Stimulated activated CD8-positive, alpha-beta memory T cell treated with anti-CD3 and anti-CD28 coated beads, Interleukin-15, amount 100 ng/mL, for 4 hours (primary cell): ENCODE results near the gene KAT2B.
A peak's percentile ranks its signal among the peaks of the same experiment; 100 is the strongest.
"Not testable (repeated sequence)": the region's sequence is repeated elsewhere in the genome, so short reads cannot be mapped to it uniquely, and the experiment has no call there.

ENCODE experiments used
- DNase-seq, 2 donors: peaks; one replicate each; pipeline ENCODE4 v3.0.0-alpha.2; 2020; ENCODE audit warnings: low read depth in 2 of 2

KAT2B gene

DNA sequence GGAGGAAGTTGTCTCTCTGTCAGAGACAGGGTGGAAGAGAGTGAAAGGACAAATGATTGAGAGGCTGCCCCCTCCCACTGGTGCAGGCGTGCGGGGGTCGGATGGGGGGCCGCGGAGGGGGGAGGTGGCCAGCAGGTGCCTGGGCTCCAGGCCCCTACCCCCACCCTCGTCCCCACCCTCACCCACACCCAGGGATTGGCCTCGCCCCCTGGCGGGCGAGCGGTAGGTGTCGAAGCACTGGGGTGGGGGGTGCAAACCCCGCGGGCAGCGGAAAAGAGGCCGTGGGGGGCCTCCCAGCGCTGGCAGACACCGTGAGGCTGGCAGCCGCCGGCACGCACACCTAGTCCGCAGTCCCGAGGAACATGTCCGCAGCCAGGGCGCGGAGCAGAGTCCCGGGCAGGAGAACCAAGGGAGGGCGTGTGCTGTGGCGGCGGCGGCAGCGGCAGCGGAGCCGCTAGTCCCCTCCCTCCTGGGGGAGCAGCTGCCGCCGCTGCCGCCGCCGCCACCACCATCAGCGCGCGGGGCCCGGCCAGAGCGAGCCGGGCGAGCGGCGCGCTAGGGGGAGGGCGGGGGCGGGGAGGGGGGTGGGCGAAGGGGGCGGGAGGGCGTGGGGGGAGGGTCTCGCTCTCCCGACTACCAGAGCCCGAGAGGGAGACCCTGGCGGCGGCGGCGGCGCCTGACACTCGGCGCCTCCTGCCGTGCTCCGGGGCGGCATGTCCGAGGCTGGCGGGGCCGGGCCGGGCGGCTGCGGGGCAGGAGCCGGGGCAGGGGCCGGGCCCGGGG lies at the start of gene KAT2B:
Gene KAT2B, plus strand, starts transcription at position 682 of the 783 bp plus-strand sequence. Its CDS starts 32 bp downstream, at position 714.
- peak; percentile 63 to 67 for DNase-seq

DNA sequence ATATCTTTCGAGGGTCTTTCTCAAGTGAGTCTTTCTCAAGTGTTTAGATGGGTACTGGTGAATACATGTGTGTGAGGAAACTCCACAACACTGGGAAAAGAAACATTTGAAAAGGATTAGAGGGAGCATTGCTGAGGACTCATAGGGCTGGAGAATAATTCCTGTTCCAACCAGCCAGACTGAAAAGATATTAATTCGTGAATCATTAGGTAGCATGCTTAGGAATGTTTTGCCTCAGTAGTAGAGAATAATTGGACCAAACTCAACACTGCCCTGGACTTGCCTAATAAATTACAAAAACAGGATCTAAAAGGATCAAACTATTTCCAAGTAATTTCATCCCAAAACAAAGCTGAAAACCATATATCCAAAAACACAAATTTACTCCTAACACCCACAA lies 45.5 kb upstream of the KAT2B start:
- DNase-seq, result no peak

DNA sequence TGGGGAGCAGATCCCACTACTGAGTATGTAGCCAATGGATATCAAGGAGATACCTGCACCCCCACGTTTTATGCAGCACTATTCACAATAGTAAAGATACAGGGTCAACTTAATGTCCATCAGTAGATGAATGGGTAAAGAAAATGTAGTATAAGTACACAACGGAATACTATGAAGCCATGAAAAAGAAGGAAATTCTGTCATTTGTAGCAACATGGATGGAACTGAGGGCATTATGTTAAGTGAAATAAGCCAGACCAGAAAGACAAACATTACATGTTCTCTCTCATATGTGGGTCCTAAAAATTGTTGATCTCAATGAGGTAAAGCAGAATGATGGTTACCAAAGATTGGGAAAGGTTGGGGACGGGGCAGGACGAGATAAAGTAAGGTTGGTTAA lies 42.7 kb upstream of the KAT2B start:
- DNase-seq, result no peak

DNA sequence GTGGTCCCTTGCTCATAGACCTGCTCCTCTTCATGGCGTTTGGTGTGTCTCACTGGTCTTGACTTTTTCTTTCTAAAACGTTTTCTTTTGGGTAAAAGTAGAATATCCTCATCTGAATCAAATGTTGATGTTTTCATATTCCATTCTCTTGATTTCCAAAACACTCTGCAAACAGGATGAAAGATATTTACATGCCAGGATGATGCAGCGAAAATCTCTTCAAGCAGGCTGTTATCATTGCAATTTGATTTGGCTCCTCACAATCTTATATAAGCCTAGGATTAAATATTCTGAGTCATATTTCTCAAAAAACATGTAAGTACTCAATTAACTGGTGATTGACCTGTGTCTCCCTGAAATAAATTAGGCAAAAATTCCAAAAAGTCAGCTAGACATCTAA lies 38.3 kb upstream of the KAT2B start:
- DNase-seq, result no peak

DNA sequence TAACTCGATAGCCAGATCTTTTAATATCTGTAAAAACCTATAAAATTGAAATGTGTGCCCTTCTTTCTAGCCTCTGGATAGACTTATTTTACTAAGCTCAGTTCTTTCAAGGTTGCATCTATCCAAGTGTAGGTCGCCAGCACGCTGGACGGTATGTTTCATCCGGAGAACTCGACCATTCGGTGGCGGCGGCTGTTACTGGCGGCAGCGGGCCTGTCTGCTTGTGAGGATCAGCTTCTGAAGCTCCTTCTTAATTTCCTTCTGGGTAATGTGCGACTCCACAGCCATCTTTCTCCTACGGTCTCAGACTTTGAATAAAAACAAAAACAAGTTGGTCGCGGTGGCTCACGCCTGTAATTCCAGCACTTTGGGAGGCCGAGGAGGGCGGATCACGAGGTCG lies 32.3 kb upstream of the KAT2B start:
- no peak for DNase-seq

DNA sequence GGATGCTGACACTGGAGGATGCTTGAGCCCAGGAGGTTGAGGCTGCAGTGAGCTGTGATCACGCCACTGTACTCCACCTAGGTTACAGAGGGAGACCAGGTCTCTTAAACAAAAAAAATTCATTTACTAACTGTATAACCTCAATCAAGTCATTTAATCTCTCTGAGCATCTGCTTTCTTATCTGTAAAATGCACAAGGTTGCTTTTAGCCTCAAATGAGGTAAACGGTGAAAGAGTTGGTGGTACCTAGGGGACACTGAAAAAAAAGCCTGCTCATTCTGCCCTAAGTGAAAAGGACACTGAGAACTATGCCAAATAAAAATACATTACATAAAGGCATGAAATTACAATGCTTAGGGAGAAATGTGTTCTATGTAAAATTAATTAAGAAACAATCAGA lies 31.6 kb upstream of the KAT2B start:
- DNase-seq, result no peak

DNA sequence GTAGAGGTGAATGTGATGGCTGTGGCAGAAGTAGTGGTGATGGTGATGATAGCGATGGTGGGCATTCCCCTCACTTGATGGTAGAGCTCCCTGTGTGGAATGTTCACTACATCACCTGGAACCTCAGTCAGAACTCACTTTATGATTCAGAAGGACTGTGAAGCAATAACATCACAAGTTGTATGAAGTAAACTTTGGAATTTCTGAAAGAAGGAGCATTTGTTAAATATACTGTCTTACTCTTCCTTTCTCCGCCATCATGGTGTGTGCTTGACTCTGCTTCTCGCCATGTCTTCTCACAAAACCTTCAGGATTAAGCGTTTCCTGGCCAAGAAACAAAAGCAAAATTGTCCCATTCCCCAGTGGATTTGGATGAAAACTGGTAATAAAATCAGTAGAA lies 28.1 kb upstream of the KAT2B start, which contains the start of gene PP2D1:
Gene PP2D1, minus strand, starts transcription at position 101 of the 400 bp plus-strand sequence. CDS start 192 bp downstream, outside the sequence.
- no peak for DNase-seq

DNA sequence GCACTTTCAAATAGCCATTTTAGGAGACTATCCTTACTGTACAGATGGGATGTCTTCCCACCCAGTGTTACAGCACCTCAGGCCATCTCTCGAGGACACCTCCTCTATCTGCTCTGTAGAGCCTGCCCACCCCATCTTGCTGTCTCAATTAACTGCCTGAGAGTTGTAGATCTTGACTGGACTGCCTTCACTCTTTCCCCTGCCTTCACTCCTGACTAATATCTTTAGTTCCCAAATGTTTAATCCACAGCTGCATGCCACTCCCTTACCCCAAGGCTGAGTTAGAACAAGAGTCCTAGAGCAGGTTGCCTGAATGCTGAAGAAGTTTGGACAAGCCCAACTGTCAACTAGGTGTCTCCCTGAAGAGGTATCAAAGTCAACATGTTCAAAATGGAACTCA lies 26.9 kb upstream of the KAT2B start:
- DNase-seq, result no peak

DNA sequence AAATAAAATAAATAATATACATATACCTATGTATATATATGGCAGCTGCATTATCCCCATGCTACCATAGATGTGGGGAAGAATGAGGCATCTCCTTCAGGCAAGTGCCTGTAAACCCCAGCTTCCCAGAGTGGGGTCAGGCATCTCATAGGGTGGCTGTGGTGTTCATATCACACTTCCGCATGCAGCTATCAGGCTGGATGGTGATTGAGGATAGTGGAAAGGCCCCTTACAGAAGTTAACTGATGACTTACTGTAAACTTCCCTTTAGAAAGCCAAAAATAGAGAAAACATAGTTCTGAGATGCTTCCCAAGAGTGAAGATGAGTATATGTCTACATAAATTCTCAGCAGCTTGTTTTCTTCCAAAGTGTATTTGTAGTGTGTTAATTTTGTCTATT lies 24.7 kb upstream of the KAT2B start:
- DNase-seq, result no peak

DNA sequence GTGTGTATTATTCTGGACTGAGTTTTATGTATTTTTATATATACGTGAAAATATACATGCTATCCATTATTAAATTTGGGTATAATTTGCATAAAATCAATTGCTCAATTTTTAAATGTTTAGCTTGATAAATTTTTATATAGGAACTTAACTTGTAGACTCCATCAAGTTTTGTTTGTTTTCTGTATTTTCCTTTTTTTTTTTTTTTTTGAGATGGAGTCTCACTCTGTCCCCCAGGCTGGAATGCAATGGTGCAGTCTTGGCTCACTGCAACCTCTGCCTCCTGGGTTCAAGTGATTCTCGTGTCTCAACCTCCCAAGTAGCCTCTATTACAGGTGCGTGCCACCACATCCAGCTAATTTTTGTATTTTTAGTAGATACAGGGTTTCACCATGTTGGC lies 24.2 kb upstream of the KAT2B start:
- DNase-seq, result not testable (repeated sequence)

DNA sequence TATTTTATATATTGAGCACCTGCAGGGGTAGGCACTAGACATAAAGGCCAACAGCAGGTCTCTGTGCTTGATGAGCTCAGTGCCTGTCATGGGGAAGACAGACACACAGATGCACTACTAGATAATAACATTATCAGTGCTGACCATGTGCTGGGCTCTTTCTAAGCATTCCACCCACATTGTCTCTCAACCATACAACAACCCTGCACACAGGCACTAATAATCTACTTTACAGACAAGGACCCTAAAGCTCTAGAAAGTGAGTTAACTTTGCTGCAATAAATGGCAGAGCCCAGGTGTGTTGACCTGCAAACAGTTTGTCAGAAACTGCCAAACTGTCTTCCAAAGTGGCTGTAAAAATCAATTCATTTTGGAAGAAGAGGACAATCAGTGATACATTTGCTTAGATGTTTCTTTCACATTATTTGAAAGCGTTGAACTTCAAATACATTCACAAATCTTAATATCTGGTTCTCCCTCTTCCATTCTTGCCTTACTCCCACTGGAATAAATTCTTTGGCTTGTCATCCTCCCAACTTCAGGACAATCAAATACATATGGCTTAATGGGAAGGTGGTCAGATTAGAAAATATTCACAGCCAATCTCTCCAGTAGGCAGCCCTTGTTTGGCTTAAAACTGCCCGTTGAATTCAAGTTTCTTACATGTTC lies 17.2 kb upstream of the KAT2B start:
- DNase-seq, result no peak

DNA sequence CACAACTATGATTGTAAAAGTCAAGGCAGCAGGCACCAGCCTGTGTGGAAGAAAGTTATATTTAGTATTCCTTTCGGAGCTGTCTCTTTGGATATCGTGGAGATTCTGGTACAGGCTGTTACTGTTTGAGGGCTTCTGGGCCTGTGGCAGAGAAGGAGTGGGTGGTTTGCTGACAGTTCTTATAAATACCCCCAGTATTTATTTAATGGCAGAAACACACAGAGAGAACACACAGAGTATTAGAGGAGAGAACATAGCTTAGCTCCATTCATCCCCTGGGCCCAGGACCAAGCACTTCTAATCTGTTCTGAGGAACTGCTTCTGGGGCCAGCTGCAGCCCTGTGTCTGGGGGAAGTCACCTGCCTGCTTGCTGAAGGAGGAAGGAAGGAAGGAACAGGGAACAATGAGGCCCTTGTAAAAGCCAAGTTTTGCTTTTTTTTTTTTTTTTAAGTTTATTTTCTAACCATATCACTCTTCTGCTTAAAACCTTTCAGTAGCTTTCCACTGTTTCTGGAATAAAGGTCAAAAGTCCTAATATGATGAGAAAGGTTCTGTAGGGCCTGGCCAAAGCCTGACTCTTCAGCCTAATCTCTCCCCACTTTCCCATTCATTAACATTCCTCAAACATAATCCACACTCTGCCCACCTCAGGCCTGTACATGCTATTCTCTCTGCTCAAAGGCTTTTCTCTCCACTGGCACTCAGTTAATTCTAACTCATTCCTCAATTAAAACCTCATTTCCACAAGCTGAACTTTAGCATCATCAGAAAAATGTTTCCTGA lies 16.4 kb upstream of the KAT2B start:
- DNase-seq, result no peak

DNA sequence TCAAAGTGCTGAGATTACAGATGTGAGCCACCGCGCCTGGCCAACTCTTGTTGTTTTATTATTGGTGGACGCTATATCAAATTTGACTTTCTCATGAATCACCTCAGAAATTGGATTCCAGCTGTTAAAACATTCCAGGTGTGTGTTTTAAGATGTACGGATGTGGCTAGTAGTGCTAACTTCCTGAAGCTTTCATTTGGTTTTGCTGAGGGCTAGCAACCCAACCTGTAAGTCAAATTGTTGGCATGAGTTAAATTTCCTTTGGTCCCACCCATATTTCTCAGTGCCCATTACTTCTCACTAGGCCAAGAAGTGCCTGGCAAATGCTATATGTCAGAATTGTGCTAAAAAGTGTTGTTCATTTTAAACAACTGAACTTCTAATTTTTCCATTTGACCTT lies 13.1 kb upstream of the KAT2B start:
- DNase-seq, result no peak

DNA sequence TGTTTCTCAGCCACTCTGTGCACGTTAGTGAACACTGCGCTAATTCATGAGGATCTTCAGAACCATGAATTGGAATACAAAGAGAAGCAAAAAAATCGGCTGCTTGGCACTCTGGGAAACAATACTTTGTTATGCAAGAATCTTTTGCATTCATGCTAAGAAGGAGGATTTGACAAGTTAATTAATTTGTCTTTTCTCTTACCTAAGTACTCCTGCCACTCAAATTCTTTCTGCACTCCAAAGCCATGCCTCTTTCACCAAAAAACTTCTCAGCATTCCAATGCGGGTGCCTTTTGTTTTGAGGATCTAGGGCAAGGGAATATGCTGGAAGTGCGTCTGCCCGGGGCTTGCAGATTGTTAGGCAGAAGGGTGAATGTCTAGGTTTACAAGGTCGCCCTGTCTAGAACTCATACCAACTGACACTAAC lies 11.3 kb upstream of the KAT2B start:
- no peak for DNase-seq

DNA sequence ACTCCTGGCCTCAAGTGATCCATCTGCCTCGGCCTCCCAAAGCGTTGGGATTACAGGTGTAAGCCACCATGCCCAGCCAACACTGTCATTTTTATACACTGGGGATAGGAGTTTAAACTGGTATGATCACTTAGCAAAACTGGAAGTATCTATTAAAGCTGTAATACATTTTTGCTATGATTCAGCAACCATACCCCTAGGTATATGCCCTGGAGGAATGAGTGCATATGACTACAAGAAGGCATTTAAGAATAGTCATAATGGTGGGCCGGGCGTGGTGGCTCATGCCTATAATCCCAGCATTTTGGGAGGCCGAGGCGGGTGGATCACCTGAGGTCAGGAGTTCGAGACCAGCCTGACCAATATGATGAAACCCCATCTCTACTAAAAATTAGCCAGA lies 8.3 kb upstream of the KAT2B start:
- DNase-seq, result not testable (repeated sequence)

DNA sequence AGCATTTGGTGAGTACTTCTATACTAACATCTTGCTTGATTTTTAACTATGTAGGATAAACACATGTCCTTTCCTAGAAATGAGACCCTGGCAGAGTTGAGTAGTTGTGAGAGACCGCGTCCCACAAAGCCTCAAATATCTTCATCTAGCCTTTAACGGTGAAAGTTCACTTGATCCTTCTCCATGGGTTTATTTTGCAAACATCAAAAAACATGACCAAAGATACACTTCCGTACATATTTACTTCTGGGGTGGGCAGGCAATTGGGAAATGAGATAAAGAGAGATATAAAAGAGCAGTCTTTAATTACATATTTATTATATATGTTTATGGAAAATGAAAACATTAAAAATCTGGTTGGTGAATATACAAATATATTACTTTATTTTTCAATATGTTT lies 5.2 kb upstream of the KAT2B start:
- DNase-seq, result no peak

DNA sequence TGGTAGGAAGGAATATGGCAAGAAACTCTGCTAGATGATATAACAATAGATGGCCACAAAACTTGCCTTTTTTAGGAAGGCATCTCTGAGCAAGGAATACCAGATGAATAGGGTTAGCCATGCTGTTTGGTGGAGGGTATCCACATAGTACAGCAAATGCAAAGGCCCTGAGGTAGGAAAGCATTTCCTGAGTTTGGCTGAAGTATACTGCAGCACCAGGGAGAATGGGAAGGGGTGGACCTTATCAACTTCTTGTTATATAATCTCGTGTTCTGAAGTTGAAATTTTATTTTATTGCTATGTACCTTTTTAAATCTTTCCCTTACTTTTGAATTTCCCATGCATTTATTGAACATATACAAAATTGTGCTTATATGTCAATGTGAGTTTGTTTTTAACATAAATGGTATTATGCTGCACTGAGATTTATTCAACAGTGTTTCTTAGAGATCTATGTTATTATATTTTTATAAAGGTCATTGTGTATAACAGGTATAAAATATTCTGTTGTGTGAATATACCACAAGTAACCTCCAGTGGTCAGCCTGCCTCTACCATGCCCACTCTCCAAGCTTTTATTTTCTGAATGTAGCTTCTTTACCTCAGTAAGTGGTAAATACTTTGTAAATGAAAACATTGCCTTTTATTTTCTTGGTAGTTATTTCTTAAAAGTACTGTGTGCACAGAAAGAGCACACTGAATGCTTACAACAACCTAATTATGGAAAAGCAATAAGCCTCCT lies 2.8 kb upstream of the KAT2B start:
- no peak for DNase-seq

DNA sequence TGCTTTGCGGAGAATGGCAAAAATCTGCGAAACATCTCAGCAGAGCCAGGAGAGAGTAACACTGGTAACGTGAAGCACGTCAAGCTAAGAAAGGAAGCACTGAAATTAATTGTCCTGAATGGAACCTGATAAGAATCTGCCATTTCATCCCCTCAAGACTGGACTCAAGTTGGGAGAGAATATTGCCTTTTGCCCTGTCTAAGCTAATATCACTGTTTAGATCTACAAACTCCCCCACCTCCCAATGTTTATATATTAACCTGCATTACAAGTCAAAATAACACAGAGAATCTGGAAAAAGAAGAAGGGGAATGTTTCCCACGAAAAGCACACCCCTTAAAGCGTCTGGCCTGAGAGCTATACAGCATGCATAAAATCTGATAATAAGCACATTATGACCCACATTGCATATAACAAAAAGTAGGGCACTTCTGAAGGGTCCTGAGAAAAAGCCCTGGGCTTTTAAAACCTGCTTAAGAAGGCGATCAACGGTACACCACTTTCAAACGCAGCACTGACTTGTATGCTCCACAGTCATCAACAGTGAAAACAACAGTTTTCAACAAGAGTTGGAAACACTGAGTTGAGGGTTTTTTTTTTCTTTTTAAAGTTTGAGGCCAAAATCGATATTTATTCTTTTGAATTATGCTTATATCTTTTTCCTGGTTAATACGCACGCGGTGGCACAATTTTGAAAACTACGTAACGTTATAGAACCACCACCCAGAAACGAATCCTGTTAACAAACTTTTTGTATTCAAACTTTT lies 1.4 kb upstream of the KAT2B start:
- no peak for DNase-seq

DNA sequence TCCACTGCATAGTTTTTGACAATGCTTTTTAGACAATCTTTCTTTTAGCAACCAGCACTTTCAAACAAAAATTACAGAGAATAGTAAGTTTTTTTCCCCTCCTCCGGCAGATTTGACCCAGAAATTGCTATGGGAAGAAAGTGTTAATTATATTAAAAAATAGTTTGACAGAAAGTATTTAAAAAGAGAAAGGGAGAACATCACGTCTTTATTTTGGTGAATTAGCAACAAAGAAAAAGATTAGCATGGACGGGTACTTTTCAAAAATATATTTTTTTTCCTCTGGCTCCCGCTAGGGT lies 831 bp upstream of the KAT2B start:
- DNase-seq, result no peak

DNA sequence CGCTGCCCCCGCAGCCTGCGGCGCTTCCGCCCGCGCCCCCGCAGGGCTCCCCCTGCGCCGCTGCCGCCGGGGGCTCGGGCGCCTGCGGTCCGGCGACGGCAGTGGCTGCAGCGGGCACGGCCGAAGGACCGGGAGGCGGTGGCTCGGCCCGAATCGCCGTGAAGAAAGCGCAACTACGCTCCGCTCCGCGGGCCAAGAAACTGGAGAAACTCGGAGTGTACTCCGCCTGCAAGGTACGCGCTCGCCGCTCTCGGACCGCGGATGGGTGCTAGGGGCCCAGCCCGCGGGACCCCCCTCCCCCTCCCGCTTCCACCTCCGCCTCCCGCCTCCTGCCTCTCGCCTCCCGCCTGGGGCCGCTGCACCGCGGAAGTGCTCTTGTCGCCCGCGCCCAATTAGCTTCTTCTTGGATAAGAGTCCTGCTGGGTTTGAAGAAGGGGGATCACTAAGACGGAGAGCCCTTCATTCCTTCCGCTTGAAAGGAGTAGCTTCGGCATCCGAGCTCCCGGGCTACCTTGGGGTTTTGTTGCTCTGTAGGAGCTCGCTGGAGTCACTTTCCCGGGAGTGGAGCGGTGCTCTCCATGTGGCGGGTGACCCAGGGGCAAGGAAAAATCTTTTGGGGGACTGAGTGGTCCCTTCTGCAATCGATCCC lies 426 bp downstream of the KAT2B start:
- peak; percentile 21 to 45 for DNase-seq
